Gastrocnemius medialis (tissue), 4 donors: ENCODE data around the gene PLA2G1B. TPM values are rescaled to one million over a fixed set of nuclear protein-coding genes. Genes with fewer than 3 reads are reported as not detected.

Source experiments
- ATAC-seq, 2 donors: fragments of 150-250 bp; one replicate each; pipeline ENCODE4 v1.9.1; 2016
- DNase-seq, 2 donors: peaks; one replicate each; pipeline ENCODE4 v3.0.0-alpha.2; 2019
- H3K27ac ChIP-seq, 4 donors: fragments of 200-600 bp; sonication (generic); 1 replicate in 1 of 4; 2 replicates in 3 of 4; pipeline ENCODE4 v1.5.1; 2016 to 2018; ENCODE audit warnings: mild to moderate bottlenecking in 2 of 4, moderate library complexity in 1 of 4
- H3K27me3 ChIP-seq, 3 donors: fragments of 200-600 bp; sonication (generic) in 2 of 3; 1 replicate in 1 of 3; 2 replicates in 2 of 3; pipeline versions ENCODE4 v1.5.1 to v1.6.0; 2016 to 2019; ENCODE audit warnings: mild to moderate bottlenecking in 1 of 3, moderate library complexity in 1 of 3
- H3K36me3 ChIP-seq, 2 donors: fragments of 200-600 bp; sonication (generic) in 1 of 2; one replicate each; pipeline ENCODE4 v1.5.1; 2017 to 2018
- H3K4me1 ChIP-seq, 2 donors: fragments of 200-600 bp; sonication (generic) in 1 of 2; one replicate each; pipeline ENCODE4 v1.5.1; 2016 to 2017; ENCODE audit warnings: mild to moderate bottlenecking in 2 of 2
- H3K4me3 ChIP-seq, 4 donors: fragments of 200-600 bp; sonication (generic) in 3 of 4; 1 replicate in 1 of 4; 2 replicates in 3 of 4; pipeline ENCODE4 v1.5.1; 2016 to 2019; ENCODE audit warnings: mild to moderate bottlenecking in 2 of 4
- H3K9me3 ChIP-seq, 3 donors: fragments of 200-600 bp; sonication (generic) in 2 of 3; 1 replicate in 1 of 3; 2 replicates in 2 of 3; pipeline ENCODE4 v1.5.1; 2016 to 2019
- CTCF ChIP-seq, 5 experiments: fragments of 450-650 bp in 3 of 5; fragments of 200-600 bp in 2 of 5; sonication (generic) in 2 of 5; IDR thresholded peaks in 4 of 5; conservative IDR thresholded peaks in 1 of 5; 1 replicate in 4 of 5; 2 replicates in 1 of 5; pipeline ENCODE4 v1.5.1; 2016 to 2019; ENCODE audit warnings: antibody characterized with exemption in 5 of 5, mild to moderate bottlenecking in 3 of 5, moderate library complexity in 3 of 5
- POLR2A ChIP-seq, 2 donors: fragments of 450-650 bp; IDR thresholded peaks; one replicate each; pipeline ENCODE4 v1.6.1; 2017; ENCODE audit warnings: antibody characterized with exemption in 2 of 2, mild to moderate bottlenecking in 2 of 2, moderate library complexity in 2 of 2
- in situ Hi-C, 4 donors: fragments of 200-750 bp; cut with MboI; loops; one replicate each; pipeline versions ENCODE4 v1.15.0 to v1.8.0; 2017; ENCODE audit warnings: low sequenced_read_pairs in 4 of 4
- intact Hi-C: fragments of 100-400 bp; cut with DNase I; formaldehyde crosslinking; loops from one replicate; pipeline ENCODE4 v1.15.1; 2023; ENCODE audit warnings: low total_unique reads
- total RNA-seq, 4 donors: library from RNA; depleted of rRNA; stranded (reverse); fragments of >200 nt; gene quantifications; one replicate each; pipeline versions ENCODE4 v1.1.0 to v1.2.3, GENCODE V29; 2016

The PLA2G1B gene
- total RNA-seq = not detected

DNA sequence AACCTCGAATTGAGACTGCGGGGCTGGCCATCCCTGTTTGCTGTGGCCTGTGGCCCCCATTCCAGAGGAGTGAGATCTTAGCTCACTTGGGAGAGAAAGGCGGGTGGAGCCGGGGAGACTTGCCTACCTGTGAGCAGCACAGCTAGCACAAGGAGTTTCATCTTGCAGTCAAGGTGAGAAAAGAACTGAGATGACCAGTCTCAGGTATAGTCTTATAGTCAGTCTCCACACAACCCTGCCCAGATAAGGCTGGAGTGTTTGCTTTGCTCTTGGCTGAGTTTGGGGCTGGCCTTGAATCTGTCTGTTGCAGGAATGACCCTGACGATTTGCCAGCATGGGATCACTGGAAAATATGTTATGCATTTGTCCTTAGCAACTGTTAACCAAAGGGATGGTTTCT, at the start of gene PLA2G1B:
TSS of gene PLA2G1B (minus strand) at position 187 of the 400 bp plus-strand sequence. CDS start at position 161, 26 bp downstream.
- Histone ChIP-seq H3K9me3 (no peaks in the 10 kb centered on the region), H3K4me1 (peaks cover 0 to 5% of the 10 kb centered on the region in 2 donors), H3K4me3 (no peak within 1 kb of the TSS), H3K27me3 (no peaks in the 10 kb centered on the region), H3K36me3 (no peaks in the 10 kb centered on the region), H3K27ac (no peak within 1 kb of the TSS)
- TF ChIP-seq CTCF (IDR thresholded peaks at IDR 0.05 in 4 of 5, conservative IDR thresholded peaks at IDR 0.05 in 1 of 5) (no peak), POLR2A (IDR thresholded peaks at IDR 0.05) (no peak)
- ATAC-seq (no peak), DNase-seq (no peak)
- intact Hi-C loops = loop anchor here (5.0 kb wide), 1 partner anchor 105 kb away; no protein-coding TSS in a partner anchor
- in situ Hi-C loops = loop anchor here in 1 of 4 donors (10.0 kb wide), 1 partner anchor 107 kb away; the partner anchor contains the start of gene COX6A1

GRCh38 chr12:120376934-120377572, 49.5 kb upstream of the PLA2G1B start:
- in situ Hi-C loops (no loop called here), intact Hi-C loops (no loop called here)
- DNase-seq (no peak), ATAC-seq (no peak)
- Histone ChIP-seq H3K4me1 (no peaks in the 10 kb centered on the region), H3K27me3 (peaks cover 36 to 39% (median 37%) of the 10 kb centered on the region in 3 donors), H3K27ac (no peak overlapping the region), H3K36me3 (no peaks in the 10 kb centered on the region), H3K9me3 (no peaks in the 10 kb centered on the region), H3K4me3 (no peak overlapping the region)
- TF ChIP-seq POLR2A (IDR thresholded peaks at IDR 0.05) (no peak), CTCF (IDR thresholded peaks at IDR 0.05 in 4 of 5, conservative IDR thresholded peaks at IDR 0.05 in 1 of 5) (no peak)

- Histone ChIP-seq H3K36me3 (no peaks in the 10 kb centered on the region), H3K4me1 (no peaks in the 10 kb centered on the region), H3K27ac (no peak overlapping the region), H3K27me3 (peaks cover 36 to 43% (median 39%) of the 10 kb centered on the region in 3 donors), H3K9me3 (no peaks in the 10 kb centered on the region), H3K4me3 (no peak overlapping the region)
- no peak for DNase-seq
- ATAC-seq = no peak
- in situ Hi-C loops = no loop called here
- intact Hi-C loops = no loop called here
- TF ChIP-seq CTCF (IDR thresholded peaks at IDR 0.05 in 4 of 5, conservative IDR thresholded peaks at IDR 0.05 in 1 of 5) = no peak
- TF ChIP-seq POLR2A (IDR thresholded peaks at IDR 0.05) = no peak
These were observed 48.8 kb upstream of the PLA2G1B start for GRCh38 chr12:120376416-120376815.

DNA sequence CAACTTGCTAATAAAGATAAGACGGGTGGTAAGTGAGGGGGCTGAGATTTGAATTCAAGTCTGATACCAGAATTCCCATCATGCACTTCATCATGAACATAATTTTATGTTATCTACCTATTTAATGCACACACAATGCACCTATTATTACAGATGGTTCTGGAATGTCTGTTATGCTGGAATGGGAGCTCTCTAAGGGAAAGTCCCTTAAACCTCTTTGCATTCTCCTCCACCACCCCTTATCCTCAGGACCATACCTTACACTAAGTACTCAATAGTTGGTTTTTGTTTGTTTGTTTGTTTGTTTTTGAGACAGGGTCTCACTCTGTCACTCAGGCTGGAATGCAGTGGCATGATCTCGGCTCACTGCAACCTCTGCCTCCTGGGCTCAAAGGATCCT, 48.4 kb upstream of the PLA2G1B start:
- in situ Hi-C loops (no loop called here), intact Hi-C loops (no loop called here)
- ATAC-seq (no peak), DNase-seq (no peak)
- no peaks in the 10 kb centered on the region for H3K4me1 ChIP-seq
- no peaks in the 10 kb centered on the region for H3K36me3 ChIP-seq
- peaks cover 38 to 47% (median 42%) of the 10 kb centered on the region in 3 donors for H3K27me3 ChIP-seq
- H3K4me3 ChIP-seq = no peak overlapping the region
- no peaks in the 10 kb centered on the region for H3K9me3 ChIP-seq
- no peak overlapping the region for H3K27ac ChIP-seq
- no peak for TF ChIP-seq CTCF (IDR thresholded peaks at IDR 0.05 in 4 of 5, conservative IDR thresholded peaks at IDR 0.05 in 1 of 5)
- no peak for TF ChIP-seq POLR2A (IDR thresholded peaks at IDR 0.05)
